T-cell (primary cell): ENCODE measurements around the gene MTARC2. TPM values are rescaled to one million over a fixed set of nuclear protein-coding genes. Genes with fewer than 3 reads are reported as not detected.

ENCODE experiments used
- ATAC-seq, 4 experiments: fragments of 200-7000 bp in 3 of 4; fragments of 150-1000 bp in 1 of 4; cut with Tn5 transposase; replicated peaks in 1 of 4; 1 replicate in 3 of 4; 2 replicates in 1 of 4; pipeline ENCODE4 v1.10.0; 2021; ENCODE audit warnings: moderate library complexity in 3 of 4, mild to moderate bottlenecking in 2 of 4, moderate number of reproducible peaks in 1 of 4
- CTCF ChIA-PET, 2 donors: fragments of 300-600 bp; sonication (Branson Sonifier 250); formaldehyde crosslinking; loops; one replicate each; lab custom pipeline; 2022; ENCODE audit warnings: antibody characterized with exemption in 2 of 2; lab: Charles Lee
- POLR2A ChIA-PET, 2 donors: fragments of 300-600 bp; sonication (Branson Sonifier 250); formaldehyde crosslinking; loops; one replicate each; lab custom pipeline; 2022; ENCODE audit warnings: antibody characterized with exemption in 2 of 2; lab: Charles Lee
- DNase-seq, 35 experiments: peaks; one replicate each; pipeline versions ENCODE4 v3.0.0 to v3.0.0-alpha.2; 2013 to 2023
- H3K27ac ChIP-seq: one replicate; pipeline ENCODE4 v1.5.1; 2013; ENCODE audit warnings: low read length
- H3K27me3 ChIP-seq, 2 experiments: replicated peaks in 1 of 2; 1 replicate in 1 of 2; 2 replicates in 1 of 2; pipeline versions ENCODE4 v1.6.1 to v1.7.0; 2013; ENCODE audit warnings: low read length in 1 of 2, mixed read lengths in 1 of 2; ENCODE audit not compliant: control insufficient read depth in 2 of 2, insufficient read depth in 2 of 2; ENCODE audit errors: extremely low read depth in 1 of 2
- H3K36me3 ChIP-seq, 2 donors: 1 replicate in 1 of 2; 2 replicates in 1 of 2; pipeline versions ENCODE4 v1.6.1 to v1.7.0; 2013; ENCODE audit warnings: low read length in 1 of 2; ENCODE audit not compliant: control insufficient read depth in 2 of 2, insufficient read depth in 1 of 2; ENCODE audit errors: extremely low read depth in 1 of 2
- H3K4me1 ChIP-seq, 2 experiments: 1 replicate in 1 of 2; 2 replicates in 1 of 2; pipeline versions ENCODE4 v1.6.1 to v1.7.0; 2013; ENCODE audit warnings: low read length in 2 of 2, mixed read lengths in 1 of 2; ENCODE audit not compliant: insufficient read depth in 2 of 2, control insufficient read depth in 1 of 2; ENCODE audit errors: extremely low read depth in 1 of 2
- H3K4me3 ChIP-seq, 2 donors: 1 replicate in 1 of 2; 2 replicates in 1 of 2; pipeline versions ENCODE4 v1.5.1 to v1.7.0; 2013; ENCODE audit warnings: mild to moderate bottlenecking in 2 of 2, low read length in 1 of 2, moderate library complexity in 1 of 2; ENCODE audit not compliant: control insufficient read depth in 1 of 2; ENCODE audit errors: extremely low read depth in 1 of 2
- H3K9me3 ChIP-seq: 2 replicates; pipeline ENCODE4 v1.7.0; 2013
- H3K27ac Mint-ChIP-seq, 2 donors: one replicate each; pipeline ENCODE4 v1.8.0; 2020 to 2021; ENCODE audit warnings: mild to moderate bottlenecking in 2 of 2, mixed read lengths in 2 of 2
- H3K27me3 Mint-ChIP-seq, 2 donors: one replicate each; pipeline ENCODE4 v1.8.0; 2021 to 2022; ENCODE audit warnings: mixed read lengths in 2 of 2
- H3K36me3 Mint-ChIP-seq: one replicate; pipeline ENCODE4 v1.8.0; 2021; ENCODE audit warnings: mixed read lengths
- H3K4me1 Mint-ChIP-seq, 3 donors: one replicate each; pipeline ENCODE4 v1.8.0; 2020 to 2022; ENCODE audit warnings: mixed read lengths in 3 of 3, mild to moderate bottlenecking in 1 of 3
- H3K4me3 Mint-ChIP-seq, 3 donors: one replicate each; pipeline ENCODE4 v1.8.0; 2020 to 2022; ENCODE audit warnings: mild to moderate bottlenecking in 3 of 3, mixed read lengths in 3 of 3, moderate library complexity in 3 of 3
- H3K9me3 Mint-ChIP-seq, 3 donors: one replicate each; pipeline ENCODE4 v1.8.0; 2020 to 2022; ENCODE audit warnings: mixed read lengths in 3 of 3
- WGBS: methylation state at CpG from one replicate; pipeline ENCODE4 v1.1.5; 2013; ENCODE audit warnings: missing lambda C conversion rate; ENCODE audit not compliant: insufficient coverage; 5-methylcytosine and 5-hydroxymethylcytosine counted together
- total RNA-seq, 35 experiments: library from RNA in 6 of 35; stranded (reverse) in 6 of 35; fragments of 120-200 nt in 1 of 35; gene quantifications; one replicate each; pipeline versions ENCODE4 v1.2.1 to v1.2.4 and lab custom pipeline; 2013 to 2026

The MTARC2 gene
- total RNA-seq, result under 1 TPM in 3 of 5 donors, not detected in 2; 0.33 to 0.47 (median 0.41) TPM
- 0.15 TPM for total RNA-seq (2013)
- 0 to 0.31 (median 0) reads per million in 29 experiments for total RNA-seq (lab: John Stamatoyannopoulos, UW)

DNA sequence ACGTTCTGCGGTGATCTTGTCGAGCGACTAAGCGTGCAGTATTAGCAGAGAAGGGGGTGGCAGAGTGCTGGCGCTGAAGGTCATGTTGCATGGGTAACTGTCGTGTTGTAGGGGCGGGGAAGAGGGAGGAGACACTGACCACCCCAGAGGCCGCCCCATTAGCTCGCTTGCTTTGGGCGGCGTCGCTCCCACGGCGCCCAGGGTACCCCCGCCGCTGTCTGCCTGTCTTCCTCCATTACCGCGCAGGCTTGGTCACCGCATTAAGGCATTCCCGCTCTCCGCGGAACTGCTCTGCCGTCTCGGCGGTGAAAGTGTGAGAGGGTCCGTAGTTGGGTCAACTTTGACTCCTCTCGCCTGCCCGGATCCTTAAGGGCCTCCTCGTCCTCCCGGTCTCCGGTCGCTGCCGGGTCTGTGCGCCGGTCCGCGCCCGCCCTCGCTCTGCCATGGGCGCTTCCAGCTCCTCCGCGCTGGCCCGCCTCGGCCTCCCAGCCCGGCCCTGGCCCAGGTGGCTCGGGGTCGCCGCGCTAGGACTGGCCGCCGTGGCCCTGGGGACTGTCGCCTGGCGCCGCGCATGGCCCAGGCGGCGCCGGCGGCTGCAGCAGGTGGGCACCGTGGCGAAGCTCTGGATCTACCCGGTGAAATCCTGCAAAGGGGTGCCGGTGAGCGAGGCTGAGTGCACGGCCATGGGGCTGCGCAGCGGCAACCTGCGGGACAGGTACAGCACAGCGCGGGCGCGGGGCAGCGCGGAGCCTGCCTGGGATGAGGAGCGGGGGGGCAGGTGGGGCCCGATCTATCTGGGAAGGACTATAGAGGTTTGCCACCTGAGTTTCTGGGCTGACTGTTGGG lies at the start of gene MTARC2:
MTARC2 (plus strand) TSS at position 234 of the 846 bp plus-strand sequence; CDS start at position 444, 210 bp downstream.
- Histone ChIP-seq H3K9me3 (no peaks in the 10 kb centered on the region), H3K4me3 (peak within 1 kb of the TSS; percentile 21 to 33), H3K27ac (no peak within 1 kb of the TSS), H3K27me3 (peaks cover 2 to 48% of the 10 kb centered on the region in 2 experiments), H3K4me1 (peaks cover 0 to 6% of the 10 kb centered on the region in 2 experiments), H3K36me3 (no peaks in the 10 kb centered on the region)
- H3K27ac Mint-ChIP-seq, result no peak within 1 kb of the TSS
- peaks cover 0 to 9% (median 6%) of the 10 kb centered on the region in 3 donors for H3K4me1 Mint-ChIP-seq
- H3K4me3 Mint-ChIP-seq, result peak within 1 kb of the TSS; percentile 52 to 60 (median 56)
- POLR2A ChIA-PET, result no interaction called here
- peak; percentile 34 to 60 (median 56) for ATAC-seq
- H3K9me3 Mint-ChIP-seq, result no peaks in the 10 kb centered on the region
- peak in 1 of 35 experiments; percentile 10 for DNase-seq
- 8% methylated on average over 66 of the region's 77 CpGs for WGBS
- H3K36me3 Mint-ChIP-seq, result peaks cover 3% of the 10 kb centered on the region
- CTCF ChIA-PET, result no interaction called here
- peaks cover 52 to 62% of the 10 kb centered on the region in 2 donors for H3K27me3 Mint-ChIP-seq

DNA sequence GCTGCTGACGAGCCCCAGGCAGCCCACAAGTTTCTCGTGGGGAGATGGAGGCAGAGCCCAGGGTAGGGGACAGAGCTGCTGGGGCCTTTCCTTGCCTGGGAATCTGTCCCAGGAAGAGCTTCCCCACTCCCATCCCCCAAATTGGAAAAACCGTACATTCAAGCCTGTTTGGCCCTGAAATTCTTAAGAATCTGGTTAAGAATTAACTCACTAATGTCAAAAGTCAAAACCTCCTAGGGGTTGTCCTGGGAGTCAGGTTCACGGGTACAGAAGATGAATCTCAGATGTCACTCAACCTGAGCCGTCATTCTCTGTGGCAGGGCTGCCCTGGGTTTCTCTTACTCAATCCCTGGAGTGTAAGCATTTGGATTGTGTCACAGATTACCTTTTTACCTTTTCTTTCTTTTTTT lies 49.5 kb upstream of the MTARC2 start:
- ATAC-seq (no peak), DNase-seq (no peak)
- no peak overlapping the region for H3K27ac ChIP-seq
- Mint-ChIP-seq H3K9me3 (no peaks in the 10 kb centered on the region), H3K36me3 (no peaks in the 10 kb centered on the region), H3K27ac (no peak overlapping the region), H3K27me3 (peaks cover 7 to 10% of the 10 kb centered on the region in 2 donors), H3K4me3 (no peak overlapping the region), H3K4me1 (no peaks in the 10 kb centered on the region)
- no peaks in the 10 kb centered on the region for H3K9me3 ChIP-seq
- no peaks in the 10 kb centered on the region for H3K4me1 ChIP-seq
- no peaks in the 10 kb centered on the region for H3K36me3 ChIP-seq
- no peak overlapping the region for H3K4me3 ChIP-seq
- WGBS, result 67% methylated on average over 1 of the region's 5 CpGs
- ChIA-PET POLR2A (no interaction called here), CTCF (no interaction called here)
- H3K27me3 ChIP-seq, result peaks cover 0 to 8% of the 10 kb centered on the region in 2 experiments

DNA sequence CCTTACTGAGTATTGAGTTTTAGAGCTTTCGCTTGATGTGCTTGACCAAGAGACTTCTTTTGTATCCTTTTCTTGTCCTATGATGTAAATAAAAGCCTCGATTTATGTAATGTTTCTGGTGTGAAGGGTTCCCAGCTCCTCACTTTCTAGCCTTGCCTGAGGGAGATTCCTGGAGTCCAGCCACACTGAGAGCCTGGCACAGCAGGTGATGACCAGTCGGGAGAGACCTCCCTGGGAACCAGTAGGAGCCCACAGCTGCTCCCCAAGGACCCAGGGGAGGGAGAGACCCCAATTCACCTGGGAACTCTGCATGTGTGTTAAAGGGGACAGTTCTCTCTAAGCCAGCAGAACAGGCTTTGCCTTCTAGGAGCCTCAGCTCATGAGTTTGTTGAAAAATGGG lies 49.1 kb upstream of the MTARC2 start:
- no peaks in the 10 kb centered on the region for H3K36me3 ChIP-seq
- H3K4me1 Mint-ChIP-seq, result no peaks in the 10 kb centered on the region
- H3K36me3 Mint-ChIP-seq, result no peaks in the 10 kb centered on the region

DNA sequence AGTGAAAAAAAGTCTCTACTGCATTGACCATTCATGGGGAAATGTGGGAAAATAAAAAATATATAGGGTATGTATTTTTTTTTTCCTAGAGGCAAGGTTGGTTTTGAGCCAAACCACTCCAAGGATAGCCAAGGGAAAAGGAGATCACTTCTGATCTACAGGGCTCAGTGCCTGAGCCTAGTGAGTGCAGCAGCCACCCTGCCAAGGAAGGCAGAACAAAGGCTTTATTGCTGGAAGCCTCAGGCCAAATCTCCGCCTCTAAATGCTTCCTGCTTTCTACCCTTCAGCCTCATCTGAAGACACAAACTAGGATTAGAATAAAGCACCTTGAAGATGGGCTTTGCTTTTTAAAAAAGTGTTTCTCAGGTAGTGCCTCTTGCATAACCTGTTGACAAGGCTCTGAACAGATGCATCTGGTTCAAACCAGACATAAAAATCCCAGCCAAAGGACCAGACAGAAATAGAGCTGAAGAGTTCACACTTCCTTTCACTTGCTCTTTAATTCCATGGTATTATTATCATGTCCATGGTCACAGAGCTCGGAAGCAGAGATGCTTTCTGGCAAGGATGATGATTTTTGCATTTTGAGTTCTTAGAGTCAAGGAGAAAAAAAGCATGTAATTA lies 47.5 kb upstream of the MTARC2 start:
- WGBS, result no CpG with 5 or more reads among the region's 2 CpGs
- CTCF ChIA-PET, result no interaction called here
- H3K27me3 ChIP-seq, result peaks cover 0 to 16% of the 10 kb centered on the region in 2 experiments

More for the DNA sequence above, 49.1 kb upstream of the MTARC2 start:
- Mint-ChIP-seq H3K27ac (no peak overlapping the region), H3K27me3 (peaks cover 9 to 12% of the 10 kb centered on the region in 2 donors), H3K4me3 (no peak overlapping the region), H3K9me3 (no peaks in the 10 kb centered on the region)
- Histone ChIP-seq H3K4me3 (no peak overlapping the region), H3K9me3 (no peaks in the 10 kb centered on the region), H3K4me1 (no peaks in the 10 kb centered on the region), H3K27me3 (peaks cover 0 to 12% of the 10 kb centered on the region in 2 experiments), H3K27ac (no peak overlapping the region)
- ATAC-seq, result no peak
- no peak for DNase-seq
- CTCF ChIA-PET, result no interaction called here
- POLR2A ChIA-PET, result no interaction called here
- 60% methylated on average over 1 of the region's 3 CpGs for whole genome bisulfite sequencing

DNA sequence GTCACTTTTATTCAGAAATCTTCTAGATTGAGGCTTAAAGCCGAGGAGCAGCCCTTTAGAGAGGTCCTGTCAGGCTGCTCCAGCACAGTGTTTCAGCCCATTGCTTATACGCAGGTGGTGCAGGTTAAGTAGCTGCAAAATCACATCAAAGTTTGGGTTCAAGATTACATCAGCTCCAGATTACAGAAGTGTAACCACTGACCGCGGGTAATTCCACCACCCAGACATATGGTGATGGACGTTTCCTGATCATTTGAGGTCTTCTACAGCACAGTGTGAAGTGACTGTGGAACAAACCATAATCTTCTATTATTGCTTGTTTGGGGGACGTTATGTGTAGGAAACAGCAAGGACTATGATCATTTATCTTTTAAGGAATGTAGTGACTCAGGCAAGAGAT lies 46.1 kb upstream of the MTARC2 start:
- Histone ChIP-seq H3K36me3 (no peaks in the 10 kb centered on the region), H3K27me3 (peaks cover 0 to 23% of the 10 kb centered on the region in 2 experiments), H3K4me3 (no peak overlapping the region), H3K27ac (no peak overlapping the region), H3K4me1 (no peaks in the 10 kb centered on the region), H3K9me3 (no peaks in the 10 kb centered on the region)
- no peak overlapping the region for H3K27ac Mint-ChIP-seq
- peaks cover 9 to 12% of the 10 kb centered on the region in 2 donors for H3K27me3 Mint-ChIP-seq
- no peak overlapping the region for H3K4me3 Mint-ChIP-seq
- no peaks in the 10 kb centered on the region for H3K36me3 Mint-ChIP-seq
- CTCF ChIA-PET, result no interaction called here
- DNase-seq (no peak), ATAC-seq (no peak)
- H3K9me3 Mint-ChIP-seq, result no peaks in the 10 kb centered on the region
- no peaks in the 10 kb centered on the region for H3K4me1 Mint-ChIP-seq
- POLR2A ChIA-PET, result no interaction called here
- 52% methylated on average over 3 of the region's 6 CpGs for WGBS

More for the DNA sequence above, 47.5 kb upstream of the MTARC2 start:
- Histone ChIP-seq H3K4me3 (no peak overlapping the region), H3K4me1 (no peaks in the 10 kb centered on the region), H3K36me3 (no peaks in the 10 kb centered on the region), H3K9me3 (no peaks in the 10 kb centered on the region), H3K27ac (no peak overlapping the region)
- Mint-ChIP-seq H3K27ac (no peak overlapping the region), H3K4me1 (no peaks in the 10 kb centered on the region), H3K4me3 (no peak overlapping the region), H3K9me3 (no peaks in the 10 kb centered on the region), H3K36me3 (no peaks in the 10 kb centered on the region), H3K27me3 (peaks cover 9 to 12% of the 10 kb centered on the region in 2 donors)
- POLR2A ChIA-PET, result no interaction called here
- ATAC-seq, result no peak
- no peak for DNase-seq

DNA sequence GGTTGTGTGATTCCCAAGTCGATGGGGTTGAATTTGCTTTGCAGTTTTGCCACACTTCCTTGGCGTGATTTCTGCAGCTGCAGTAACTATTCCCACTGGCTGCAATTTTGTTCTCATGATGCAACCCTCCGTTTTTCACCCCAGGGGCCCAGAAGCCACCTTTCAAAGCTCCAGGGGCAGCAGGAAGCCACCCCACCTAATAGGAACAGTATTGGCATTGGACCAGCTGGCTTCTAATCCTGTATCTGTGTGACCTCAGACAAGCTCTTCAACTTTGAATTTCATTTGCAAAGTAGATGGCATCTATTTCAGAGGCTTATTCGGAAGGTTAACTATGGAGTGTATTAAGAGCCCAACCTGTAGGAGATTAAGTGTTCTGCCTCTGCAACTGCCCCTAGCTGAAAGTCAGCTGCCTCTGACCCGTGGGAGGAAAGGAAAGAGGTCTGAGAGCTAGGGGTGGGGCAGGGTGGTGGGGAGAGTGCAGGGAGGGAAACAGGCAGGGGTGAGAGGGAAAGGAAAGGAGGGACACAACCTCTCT lies 45.3 kb upstream of the MTARC2 start:
- WGBS, result 48% methylated on average over 3 of the region's 5 CpGs
- no peak overlapping the region for H3K27ac ChIP-seq
- no peak overlapping the region for H3K4me3 ChIP-seq
- no peaks in the 10 kb centered on the region for H3K4me1 ChIP-seq
- H3K36me3 ChIP-seq, result no peaks in the 10 kb centered on the region
- H3K4me3 Mint-ChIP-seq, result no peak overlapping the region
- no peaks in the 10 kb centered on the region for H3K9me3 Mint-ChIP-seq
- ChIA-PET POLR2A (no interaction called here), CTCF (interaction anchor here in 1 of 2 donors (0.6 to 0.7 kb wide), 2 partner anchors 8 to 504 kb away, joined by 3 read pairs; no protein-coding TSS in a partner anchor)
- ATAC-seq (no peak), DNase-seq (no peak)
- no peaks in the 10 kb centered on the region for H3K4me1 Mint-ChIP-seq
- H3K36me3 Mint-ChIP-seq, result no peaks in the 10 kb centered on the region
- H3K27ac Mint-ChIP-seq, result no peak overlapping the region
- H3K9me3 ChIP-seq, result no peaks in the 10 kb centered on the region
- peaks cover 0 to 28% of the 10 kb centered on the region in 2 experiments for H3K27me3 ChIP-seq
- peaks cover 8 to 9% of the 10 kb centered on the region in 2 donors for H3K27me3 Mint-ChIP-seq
